Heart left ventricle (tissue), 16 donors: ENCODE measurements around the gene DMPK. TPM values are rescaled to one million over a fixed set of nuclear protein-coding genes. Genes with fewer than 3 reads are reported as not detected.

ENCODE experiments used
- ATAC-seq, 4 donors: fragments of 200-7000 bp; cut with Tn5 transposase; one replicate each; pipeline ENCODE4 v1.9.1; 2020 to 2022; ENCODE audit warnings: moderate library complexity in 4 of 4, mild to moderate bottlenecking in 3 of 4, moderate number of reproducible peaks in 1 of 4
- DNase-seq, 5 donors: peaks; one replicate each; pipeline ENCODE4 v3.0.0-alpha.2; 2020
- H3K27ac ChIP-seq, 12 donors: fragments of 200-600 bp; sonication (generic) in 4 of 12; one replicate each; pipeline versions ENCODE4 v1.5.0 to v1.8.0; 2016 to 2022; ENCODE audit warnings: mild to moderate bottlenecking in 2 of 12
- H3K27me3 ChIP-seq, 9 donors: fragments of 200-600 bp; sonication (generic) in 2 of 9; one replicate each; pipeline versions ENCODE4 v1.5.1 to v1.8.0; 2016 to 2022; ENCODE audit warnings: mild to moderate bottlenecking in 3 of 9
- H3K36me3 ChIP-seq, 9 donors: fragments of 200-600 bp; sonication (generic) in 2 of 9; one replicate each; pipeline versions ENCODE4 v1.5.0 to v1.8.0; 2018 to 2022; ENCODE audit warnings: mild to moderate bottlenecking in 2 of 9
- H3K4me1 ChIP-seq, 12 donors: fragments of 200-600 bp; sonication (generic) in 4 of 12; one replicate each; pipeline versions ENCODE4 v1.5.0 to v1.8.0; 2016 to 2022; ENCODE audit warnings: mild to moderate bottlenecking in 3 of 12
- H3K4me3 ChIP-seq, 12 donors: fragments of 200-600 bp; sonication (generic) in 4 of 12; one replicate each; pipeline versions ENCODE4 v1.5.0 to v1.8.0; 2017 to 2022; ENCODE audit warnings: mild to moderate bottlenecking in 9 of 12, moderate library complexity in 4 of 12
- H3K9me3 ChIP-seq, 12 donors: fragments of 200-600 bp; sonication (generic) in 4 of 12; one replicate each; pipeline versions ENCODE4 v1.5.0 to v1.8.0; 2016 to 2022; ENCODE audit warnings: mild to moderate bottlenecking in 1 of 12
- CTCF ChIP-seq, 12 donors: fragments of 200-600 bp; sonication (generic) in 4 of 12; IDR thresholded peaks; one replicate each; pipeline versions ENCODE4 v1.5.0 to v1.8.0; 2018 to 2022; ENCODE audit warnings: antibody characterized with exemption in 12 of 12, mild to moderate bottlenecking in 5 of 12
- POLR2A ChIP-seq, 2 donors: fragments of 450-650 bp; IDR thresholded peaks; one replicate each; pipeline ENCODE4 v1.6.1; 2017; ENCODE audit warnings: antibody characterized with exemption in 2 of 2, mild to moderate bottlenecking in 2 of 2, moderate library complexity in 2 of 2
- WGBS, 4 donors: extraction: QIAGEN DNeasy Blood & Tissue Kit in 2 of 4; methylation state at CpG; one replicate each; pipeline versions ENCODE4 v1.1.5 to v1.1.7; 2013 to 2018; 5-methylcytosine and 5-hydroxymethylcytosine counted together
- intact Hi-C, 10 donors: fragments of 100-400 bp; cut with DNase I; formaldehyde crosslinking; loops; one replicate each; pipeline versions ENCODE4 v1.11.1 to v1.14.2; 2022
- long read RNA-seq, 3 donors: library from polyadenylated mRNA; unstranded; transcript quantifications; one replicate each; pipeline ENCODE4 v2.0.0, GENCODE V29; 2020 to 2021
- polyA plus RNA-seq, 2 donors: library from polyadenylated mRNA; stranded (reverse); fragments of 200-250 nt; gene quantifications; one replicate each; pipeline ENCODE4 v1.2.3, GENCODE V29; 2013
- total RNA-seq, 9 donors: library from RNA; depleted of rRNA in 2 of 9; stranded (reverse); fragments of >200 nt in 2 of 9; fragmentation: NEBNext Ultra II Directional in 3 of 9; extraction: Animal tissue kit (Norgen Biotek cat#: 25700) in 3 of 9; gene quantifications; one replicate each; pipeline versions ENCODE4 v1.1.0 to v1.2.4, GENCODE V29; 2016 to 2023
- donor health status: ischemic (EF 13 %, LVEDD 7.1; RV severe dilation, severe dysfunction).
- donor health status: healthy with polysubstance abuse.
- donor health status: DM: no; HTN: yes; CAD: no.
- donor health status: DM: no; HTN: no; CAD: no.
- donor health status: ischemic (EF 25% LVEDD 6.9; RV normal size, moderate dysfunction).
- donor health status: ischemic (EF 25% LVEDD 5.7; RV mildly dilated, moderate dysfunction).
- donor health status: healthy.
- donor health status: DM: yes; HTN: yes; CAD: no.
- donor health status: ischemic (EF 35%, LVEDD 5.7; RV mildly dilated, moderate dysfunction).
- donor health status: nonischemic (EF 11% LVEDD 7.7; RV severe dilation, severe dysfunction).
- donor health status: DM: yes; HTN: yes; CAD: no.
- donor health status: PGD.
- donor health status: ischemic (EF 29% LVEDD 5.4; RV normal size, mild dysfunction).
- donor health status: nonischemic (EF 23%, LVEDD 6.1; RV moderate dilation, normal function).

DMPK gene
- total RNA-seq = 100 to 1,000 TPM; 131 to 778 (median 273) TPM
- polyA plus RNA-seq = 100 to 1,000 TPM; 382 to 458 TPM
- long read RNA-seq, donor 1, transcript DMPK-203 (13 exons, 1,982 nt) = minor isoform, 20 of 463 reads
- long read RNA-seq, donor 1, transcript DMPK-201 (15 exons, 2,787 nt) = major isoform, 86 of 463 reads
- long read RNA-seq, donor 1, transcript DMPK-215 (1 exons, 1,410 nt) = minor isoform, 15 of 463 reads
- long read RNA-seq, donor 1, transcript DMPK-204 (15 exons, 2,754 nt) = minor isoform, 17 of 463 reads
- long read RNA-seq, donor 1, partial matches to known transcripts = 86 of 463 reads
- long read RNA-seq, donor 1, other reads (novel, unspliced or antisense) = 223 of 463 reads
- long read RNA-seq, donor 2, transcript DMPK-220 (16 exons, 2,503 nt) = major isoform, 23 of 475 reads
- long read RNA-seq, donor 2, transcript DMPK-215 (1 exons, 1,410 nt) = minor isoform, 6 of 475 reads
- long read RNA-seq, donor 2, partial matches to known transcripts = 66 of 475 reads
- long read RNA-seq, donor 2, other reads (novel, unspliced or antisense) = 380 of 475 reads
- long read RNA-seq, donor 3, transcript DMPK-203 (13 exons, 1,982 nt) = minor isoform, 30 of 1,003 reads
- long read RNA-seq, donor 3, transcript DMPK-204 (15 exons, 2,754 nt) = minor isoform, 50 of 1,003 reads
- long read RNA-seq, donor 3, transcript DMPK-205 (15 exons, 2,548 nt) = minor isoform, 22 of 1,003 reads
- long read RNA-seq, donor 3, transcript DMPK-201 (15 exons, 2,787 nt) = major isoform, 220 of 1,003 reads
- long read RNA-seq, donor 3, partial matches to known transcripts = 164 of 1,003 reads
- long read RNA-seq, donor 3, other reads (novel, unspliced or antisense) = 490 of 1,003 reads

GRCh38 chr19:45782162-45782691 is at the start of gene DMPK:
Gene DMPK, minus strand, starts transcription at chr19:45782490. Its CDS starts 138 bp downstream, at chr19:45782352.
- DNase-seq (peak; percentile 77 to 84 (median 78)), ATAC-seq (peak; percentile 64 to 75 (median 68))
- 6 to 20% (median 16%) methylated on average over 8 to 18 of the region's 18 CpGs for WGBS, 4 donors
- peaks cover 0 to 74% (median 0%) of the 10 kb centered on the region in 9 donors for H3K27me3 ChIP-seq
- H3K4me1 ChIP-seq = peaks cover 0 to 77% (median 51%) of the 10 kb centered on the region in 12 donors
- H3K36me3 ChIP-seq = peaks cover 0 to 44% (median 35%) of the 10 kb centered on the region in 9 donors
- TF ChIP-seq CTCF (IDR thresholded peaks at IDR 0.05) (no peak), POLR2A (IDR thresholded peaks at IDR 0.05) (peak in 1 of 2 donors; percentile 46)
- peak within 1 kb of the TSS; percentile 37 to 92 (median 63) for H3K4me3 ChIP-seq
- no peaks in the 10 kb centered on the region for H3K9me3 ChIP-seq
- intact Hi-C loops = no loop called here
- peak within 1 kb of the TSS; percentile 74 to 98 (median 95) for H3K27ac ChIP-seq

- H3K27me3 ChIP-seq = no peaks in the 10 kb centered on the region
- intact Hi-C loops = no loop called here
- peaks cover 0 to 100% (median 99%) of the 10 kb centered on the region in 9 donors for H3K36me3 ChIP-seq
- no peaks in the 10 kb centered on the region for H3K9me3 ChIP-seq
- no peak for ATAC-seq
- H3K27ac ChIP-seq = no peak overlapping the region
- DNase-seq = peak in 1 of 5 donors; percentile 40
- peaks cover 0 to 8% (median 0%) of the 10 kb centered on the region in 12 donors for H3K4me1 ChIP-seq
- H3K4me3 ChIP-seq = no peak overlapping the region
- 94 to 97% (median 95%) methylated on average over 12 to 16 of the region's 16 CpGs for WGBS, 4 donors
- no peak for TF ChIP-seq POLR2A (IDR thresholded peaks at IDR 0.05)
- TF ChIP-seq CTCF (IDR thresholded peaks at IDR 0.05) = no peak
These were observed 46.7 kb upstream of the DMPK start for GRCh38 chr19:45828945-45829344.

- 88 to 90% (median 89%) methylated on average over 9 of the region's 9 CpGs for WGBS, 4 donors
- intact Hi-C loops = no loop called here
These were observed 46.2 kb upstream of the DMPK start for GRCh38 chr19:45828523-45828922.

More at GRCh38 chr19:45828523-45828922, 46.2 kb upstream of the DMPK start:
- TF ChIP-seq POLR2A (IDR thresholded peaks at IDR 0.05) (no peak), CTCF (IDR thresholded peaks at IDR 0.05) (no peak)
- DNase-seq = no peak
- ATAC-seq = no peak
- Histone ChIP-seq H3K27ac (no peak overlapping the region), H3K27me3 (no peaks in the 10 kb centered on the region), H3K9me3 (no peaks in the 10 kb centered on the region), H3K4me3 (no peak overlapping the region), H3K4me1 (peaks cover 0 to 8% (median 0%) of the 10 kb centered on the region in 12 donors), H3K36me3 (peaks cover 0 to 100% (median 98%) of the 10 kb centered on the region in 9 donors)
